Breast epithelium (tissue), 3 donors: ENCODE measurements around the gene INMT.

Experiments
- CTCF ChIP-seq, 3 donors: fragments of 450-650 bp; IDR thresholded peaks; one replicate each; pipeline ENCODE4 v1.5.1; 2016 to 2017; ENCODE audit warnings: antibody characterized with exemption in 3 of 3, mild to moderate bottlenecking in 3 of 3, moderate library complexity in 3 of 3
- POLR2A ChIP-seq: fragments of 450-650 bp; IDR thresholded peaks from one replicate; pipeline ENCODE4 v1.6.1; 2016; ENCODE audit warnings: antibody characterized with exemption, mild to moderate bottlenecking, moderate library complexity

- no peak for TF ChIP-seq CTCF (IDR thresholded peaks at IDR 0.05)
- TF ChIP-seq POLR2A, result no peak
These were observed 8.7 kb downstream of the INMT start for GRCh38 chr7:30760514-30761213.
